HEK293 (cell line): ENCODE results near the gene CLDN14.

Experiments
- CTCF ChIA-PET: fragments of 350-600 bp; formaldehyde crosslinking; extraction: SDS; loops from one replicate; lab custom pipeline; 2021; ENCODE audit warnings: antibody characterized with exemption; lab: Yijun Ruan, JAX
- POLR2A ChIA-PET: fragments of 300-600 bp; formaldehyde crosslinking; extraction: SDS; loops from one replicate; lab custom pipeline; 2020; ENCODE audit warnings: antibody characterized with exemption, inconsistent platforms; lab: Yijun Ruan, JAX
- H3K27ac ChIP-seq: fragments of 200-500 bp; sonication (Bioruptor generic); 2 replicates; pipeline ENCODE4 v1.5.1; 2014; ENCODE audit warnings: low read depth, low read length, control low read depth, inconsistent platforms; ENCODE audit errors: extremely low read depth
- H3K36me3 ChIP-seq, 2 experiments: fragments of 200-500 bp in 1 of 2; sonication (Bioruptor generic) in 1 of 2; 1 replicate in 1 of 2; 2 replicates in 1 of 2; pipeline ENCODE4 v1.5.1; 2014 to 2017; ENCODE audit warnings: inconsistent platforms in 2 of 2, low read length in 2 of 2; ENCODE audit not compliant: control insufficient read depth in 2 of 2, insufficient read depth in 1 of 2
- H3K4me1 ChIP-seq: fragments of 200-500 bp; sonication (Bioruptor generic); 2 replicates; pipeline ENCODE4 v1.5.1; 2014; ENCODE audit warnings: mild to moderate bottlenecking, low read length, inconsistent platforms; ENCODE audit not compliant: control insufficient read depth, insufficient read depth
- H3K4me3 ChIP-seq: 2 replicates; pipeline ENCODE4 v1.5.1; 2011; ENCODE audit warnings: low read depth, mild to moderate bottlenecking, control low read depth, low read length, moderate library complexity
- H3K9me3 ChIP-seq: fragments of 200-500 bp; sonication (Bioruptor generic); 2 replicates; pipeline ENCODE4 v1.5.1; 2014; ENCODE audit warnings: low read depth, low read length, inconsistent platforms; ENCODE audit not compliant: control insufficient read depth, insufficient read depth
- AEBP2 ChIP-seq: fragments of 450-650 bp; formaldehyde crosslinking; IDR thresholded peaks from 2 replicates; pipeline ENCODE4 v1.5.1; 2016; ENCODE audit warnings: missing biosample characterization, missing genetic modification characterization, borderline replicate concordance
- ATF2 ChIP-seq: fragments of 450-650 bp; formaldehyde crosslinking; IDR thresholded peaks from 2 replicates; pipeline ENCODE4 v1.5.1; 2016; ENCODE audit warnings: missing biosample characterization, missing genetic modification characterization, low read depth
- FEZF1 ChIP-seq: fragments of 450-650 bp; formaldehyde crosslinking; IDR thresholded peaks from 2 replicates; pipeline ENCODE4 v1.5.1; 2016; ENCODE audit warnings: missing biosample characterization, missing genetic modification characterization
- GLI4 ChIP-seq: fragments of 450-650 bp; formaldehyde crosslinking; IDR thresholded peaks from 2 replicates; pipeline ENCODE4 v1.5.1; 2016; ENCODE audit warnings: missing biosample characterization, missing genetic modification characterization
- GLIS1 ChIP-seq: fragments of 450-650 bp; formaldehyde crosslinking; IDR thresholded peaks from 2 replicates; pipeline ENCODE4 v1.5.1; 2016; ENCODE audit warnings: missing biosample characterization, missing genetic modification characterization
- HOXA7 ChIP-seq: sonication (generic); formaldehyde crosslinking; IDR thresholded peaks from 2 replicates; pipeline ENCODE4 v1.8.1; 2022; ENCODE audit warnings: missing genetic modification reagents, borderline replicate concordance
- HOXD13 ChIP-seq: sonication (generic); formaldehyde crosslinking; IDR thresholded peaks from 2 replicates; pipeline ENCODE4 v1.8.0; 2022; ENCODE audit warnings: missing genetic modification reagents, borderline replicate concordance
- IKZF3 ChIP-seq: fragments of 450-650 bp; IDR thresholded peaks from 2 replicates; pipeline ENCODE4 v1.5.0; 2018; ENCODE audit warnings: missing biosample characterization, mild to moderate bottlenecking, missing genetic modification characterization, moderate library complexity
- PRDM1 ChIP-seq: fragments of 450-650 bp; formaldehyde crosslinking; IDR thresholded peaks from 2 replicates; pipeline ENCODE4; 2016; ENCODE audit warnings: missing biosample characterization, missing genetic modification characterization
- YY1 ChIP-seq: fragments of 450-650 bp; formaldehyde crosslinking; IDR thresholded peaks from 2 replicates; pipeline ENCODE4 v1.5.1; 2018; ENCODE audit warnings: missing biosample characterization, missing genetic modification characterization
- ZBTB49 ChIP-seq: fragments of 450-650 bp; formaldehyde crosslinking; IDR thresholded peaks from 2 replicates; pipeline ENCODE4 v1.5.1; 2016; ENCODE audit warnings: missing biosample characterization, missing genetic modification characterization, low read depth
- ZEB2 ChIP-seq: fragments of 450-650 bp; formaldehyde crosslinking; IDR thresholded peaks from 2 replicates; pipeline ENCODE4 v1.5.1; 2016; ENCODE audit warnings: missing biosample characterization, missing genetic modification characterization
- ZFP41 ChIP-seq: fragments of 450-650 bp; formaldehyde crosslinking; IDR thresholded peaks from 2 replicates; pipeline ENCODE4 v1.5.1; 2016; ENCODE audit warnings: missing biosample characterization, missing genetic modification characterization, borderline replicate concordance
- ZIC2 ChIP-seq: fragments of 450-650 bp; formaldehyde crosslinking; IDR thresholded peaks from 2 replicates; pipeline ENCODE4 v1.5.1; 2016; ENCODE audit warnings: missing biosample characterization, missing genetic modification characterization
- ZNF121 ChIP-seq: fragments of 450-650 bp; formaldehyde crosslinking; IDR thresholded peaks from 2 replicates; pipeline ENCODE4 v1.5.1; 2016; ENCODE audit warnings: missing biosample characterization, missing genetic modification characterization
- ZNF221 ChIP-seq: fragments of 450-650 bp; formaldehyde crosslinking; IDR thresholded peaks from 2 replicates; pipeline ENCODE4 v1.5.1; 2017; ENCODE audit warnings: missing biosample characterization, missing genetic modification characterization, borderline replicate concordance
- ZNF426 ChIP-seq: fragments of 450-650 bp; formaldehyde crosslinking; IDR thresholded peaks from 2 replicates; pipeline ENCODE4 v1.5.1; 2017; ENCODE audit warnings: missing biosample characterization, missing genetic modification characterization, mild to moderate bottlenecking, inconsistent platforms, moderate library complexity
- ZNF433 ChIP-seq: fragments of 450-650 bp; formaldehyde crosslinking; IDR thresholded peaks from 2 replicates; pipeline ENCODE4 v1.5.1; 2016; ENCODE audit warnings: missing biosample characterization, missing genetic modification characterization, low read depth
- ZNF658 ChIP-seq: fragments of 450-650 bp; formaldehyde crosslinking; IDR thresholded peaks from 2 replicates; pipeline ENCODE4; 2016; ENCODE audit warnings: missing biosample characterization, missing genetic modification characterization
- ZNF76 ChIP-seq: fragments of 450-650 bp; formaldehyde crosslinking; IDR thresholded peaks from 2 replicates; pipeline ENCODE4; 2016; ENCODE audit warnings: low read depth, missing biosample characterization, missing genetic modification characterization, borderline replicate concordance
- ZSCAN5A ChIP-seq: fragments of 450-650 bp; formaldehyde crosslinking; IDR thresholded peaks from 2 replicates; pipeline ENCODE4 v1.5.1; 2016; ENCODE audit warnings: missing biosample characterization, missing genetic modification characterization

CLDN14 gene

GRCh38 chr21:36454093-36454531 is 25.8 kb downstream of the CLDN14 start:
- ChIA-PET POLR2A (interaction anchor here (0.6 to 1.3 kb wide), 2 partner anchors 16 to 24 kb away, joined by 3 read pairs; no protein-coding TSS in a partner anchor), CTCF (interaction anchor here (0.6 to 0.8 kb wide), 2 partner anchors 33 to 1099 kb away, joined by 3 read pairs; no protein-coding TSS in a partner anchor)
- Histone ChIP-seq H3K27ac (no peak overlapping the region), H3K36me3 (no peaks in the 10 kb centered on the region), H3K4me1 (peaks cover 5% of the 10 kb centered on the region), H3K4me3 (no peak overlapping the region), H3K9me3 (no peaks in the 10 kb centered on the region)
- TF ChIP-seq ZIC2: peak; percentile 100
- peak; percentile 58; the same call in 1 of the 2 replicates for TF ChIP-seq GLIS1 (tag by site-specific recombination)
- no peak for TF ChIP-seq HOXA7 (CRISPR knock-in tag)
- peak; percentile 26; the same call in 1 of the 2 replicates for TF ChIP-seq FEZF1 (tag by site-specific recombination)

GRCh38 chr21:36452281-36452825 is 27.6 kb downstream of the CLDN14 start:
- H3K27ac ChIP-seq: no peak overlapping the region
- no peaks in the 10 kb centered on the region for H3K36me3 ChIP-seq
- no peak for TF ChIP-seq ZIC2
- 0 out of 2 replicates have a peak, but pooled peaks have one; percentile 26 for TF ChIP-seq ZNF121 (tag by site-specific recombination)
- no peak for TF ChIP-seq PRDM1
- H3K4me1 ChIP-seq: peaks cover 5% of the 10 kb centered on the region
- POLR2A ChIA-PET: no interaction called here
- H3K9me3 ChIP-seq: no peaks in the 10 kb centered on the region
- H3K4me3 ChIP-seq: no peak overlapping the region
- CTCF ChIA-PET: no interaction called here

- peaks cover 5% of the 10 kb centered on the region for H3K4me1 ChIP-seq
- H3K36me3 ChIP-seq: no peaks in the 10 kb centered on the region
- no peak overlapping the region for H3K4me3 ChIP-seq
- CTCF ChIA-PET: interaction anchor here (0.6 to 0.7 kb wide), 2 partner anchors 41 to 534 kb away, joined by 3 to 4 read pairs; no protein-coding TSS in a partner anchor
- H3K27ac ChIP-seq: no peak overlapping the region
- no peaks in the 10 kb centered on the region for H3K9me3 ChIP-seq
- POLR2A ChIA-PET: interaction anchor here (0.7 kb wide), 1 partner anchor 22 kb away, joined by 3 read pairs; no protein-coding TSS in a partner anchor
- no peak for TF ChIP-seq ZNF76 (tag by site-specific recombination)
- TF ChIP-seq ZEB2 (tag by site-specific recombination): no peak
- no peak for TF ChIP-seq GLI4 (tag by site-specific recombination)
- no peak for TF ChIP-seq ZSCAN5A (tag by site-specific recombination)
- no peak for TF ChIP-seq ZNF426 (tag by site-specific recombination)
- TF ChIP-seq HOXD13 (CRISPR knock-in tag): no peak
- no peak for TF ChIP-seq ZNF221
- TF ChIP-seq YY1 (tag by site-specific recombination): no peak
- no peak for TF ChIP-seq ZNF658 (tag by site-specific recombination)
- no peak for TF ChIP-seq IKZF3 (tag by site-specific recombination)
- no peak for TF ChIP-seq ATF2 (tag by site-specific recombination)
- TF ChIP-seq ZNF433 (tag by site-specific recombination): no peak
- no peak for TF ChIP-seq ZFP41 (tag by site-specific recombination)
- no peak for TF ChIP-seq AEBP2
- no peak for TF ChIP-seq ZBTB49 (tag by site-specific recombination)
Measured at GRCh38 chr21:36451506-36451905, 28.4 kb downstream of the CLDN14 start.
